ENCODE results near the gene MITF.

DNA sequence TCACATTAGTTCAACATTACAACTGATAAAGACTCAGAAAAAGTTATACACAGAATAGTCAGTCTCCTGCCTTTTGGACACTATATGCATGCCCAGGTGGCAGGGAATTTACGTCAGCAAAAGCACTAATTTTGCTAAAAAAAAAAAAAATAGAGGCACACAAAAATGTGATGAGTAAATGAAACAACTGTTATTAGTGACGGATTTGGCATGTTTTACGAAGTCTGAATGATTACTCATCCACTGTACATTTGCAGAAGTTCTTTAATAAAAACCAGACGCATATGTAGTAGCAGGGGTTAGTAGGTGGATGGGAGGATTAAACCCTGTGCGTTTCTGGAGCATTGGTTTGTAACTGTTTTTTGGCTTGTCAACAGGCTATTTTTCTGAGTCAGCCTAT lies 99.0 kb downstream of the MITF start:
- TF ChIP-seq POLR2A (IDR thresholded peaks at IDR 0.05; ENCODE audit: low read length) (no peak), GATA1 (IDR thresholded peaks at IDR 0.05; ENCODE audit: low read depth, low read length) (no peak)
